Activated CD4-positive, alpha-beta T cell treated with anti-CD3 and anti-CD28 coated beads for 36 hours (primary cell): ENCODE results near the gene SEMA3F. TPM values are rescaled to one million over a fixed set of nuclear protein-coding genes. Genes with fewer than 3 reads are reported as not detected.
"Not testable (repeated sequence)": the region's sequence is repeated elsewhere in the genome, so short reads cannot be mapped to it uniquely, and the experiment has no call there.

Source experiments
- ATAC-seq: fragments of 200-7000 bp; cut with Tn5 transposase; one replicate; pipeline ENCODE4 v1.10.0; 2021; ENCODE audit warnings: mild to moderate bottlenecking, moderate library complexity
- CTCF ChIA-PET: fragments of 350-600 bp; sonication (Branson Sonifier 250); formaldehyde crosslinking; loops from one replicate; lab custom pipeline; 2021; ENCODE audit warnings: antibody characterized with exemption; lab: Charles Lee
- POLR2A ChIA-PET: fragments of 350-600 bp; sonication (Branson Sonifier 250); formaldehyde crosslinking; loops from one replicate; lab custom pipeline; 2021; ENCODE audit warnings: antibody characterized with exemption, inconsistent platforms; lab: Charles Lee
- DNase-seq: peaks from one replicate; pipeline ENCODE4 v3.0.0-alpha.2; 2020
- H3K27ac Mint-ChIP-seq: one replicate; pipeline ENCODE4 v1.8.0; 2021; ENCODE audit warnings: mixed read lengths
- H3K27me3 Mint-ChIP-seq: one replicate; pipeline ENCODE4 v1.8.0; 2021; ENCODE audit warnings: mixed read lengths
- H3K36me3 Mint-ChIP-seq: one replicate; pipeline ENCODE4 v1.8.0; 2021; ENCODE audit warnings: low read depth, mixed read lengths
- H3K4me1 Mint-ChIP-seq: one replicate; pipeline ENCODE4 v1.8.0; 2021; ENCODE audit warnings: mixed read lengths
- H3K4me3 Mint-ChIP-seq: one replicate; pipeline ENCODE4 v1.8.0; 2021; ENCODE audit warnings: mild to moderate bottlenecking, moderate library complexity, mixed read lengths
- H3K9me3 Mint-ChIP-seq: one replicate; pipeline ENCODE4 v1.8.0; 2021; ENCODE audit warnings: low read depth, mixed read lengths
- intact Hi-C, 2 experiments: fragments of 100-400 bp; cut with DNase I in 1 of 2; cut with micrococcal nuclease in 1 of 2; formaldehyde crosslinking; loops; one replicate each; pipeline versions ENCODE4 v1.14.2 to v1.15.1; 2022 to 2024; cut with DNase I, micrococcal nuclease
- total RNA-seq, 2 experiments: library from RNA; stranded (reverse); gene quantifications; one replicate each; pipeline ENCODE4 v1.2.3, GENCODE V29; 2021

Gene SEMA3F
- total RNA-seq, 2 experiments from 2014 or later: 0.25 to 0.46 TPM

DNA sequence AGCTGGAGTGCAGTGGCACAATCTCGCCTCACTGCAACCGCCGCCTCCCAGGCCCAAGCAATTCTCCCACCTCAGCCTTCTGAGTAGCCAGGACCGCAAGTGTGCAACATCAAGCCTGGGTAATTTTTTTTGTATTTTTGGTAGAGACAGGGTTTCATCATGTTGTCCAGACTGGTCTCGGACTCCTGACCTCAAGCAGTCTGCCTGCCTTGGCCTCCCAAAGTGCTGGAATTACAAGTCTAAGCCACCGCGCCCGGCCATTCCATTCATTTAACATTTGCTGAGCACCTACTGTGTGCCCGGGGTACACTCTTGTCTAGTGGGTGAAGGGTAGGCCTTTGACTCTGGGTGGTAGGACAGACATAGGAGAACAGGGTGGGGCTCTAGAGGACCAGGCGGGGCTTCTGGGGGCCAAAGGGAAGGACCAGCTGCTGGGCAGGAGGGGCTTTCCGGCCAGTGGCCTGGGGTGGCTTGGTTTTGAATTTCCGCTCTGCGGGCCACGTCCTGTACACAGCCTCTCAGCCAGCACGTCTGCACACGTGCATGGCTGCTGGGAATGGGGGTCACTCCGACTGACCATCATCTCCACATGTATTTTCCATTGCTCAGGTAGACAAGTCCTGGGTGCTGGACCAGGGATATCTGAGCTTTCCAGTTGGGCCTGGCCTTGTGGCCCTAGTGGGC is 52.4 kb downstream of the SEMA3F start:
- no peak overlapping the region for H3K27ac Mint-ChIP-seq
- POLR2A ChIA-PET: interaction anchor here (0.5 kb wide), 1 partner anchor 30 kb away, joined by 3 read pairs; no protein-coding TSS in a partner anchor
- peaks cover 2% of the 10 kb centered on the region for H3K4me1 Mint-ChIP-seq
- peaks cover 28% of the 10 kb centered on the region for H3K27me3 Mint-ChIP-seq
- ATAC-seq (no peak), DNase-seq (no peak)
- H3K4me3 Mint-ChIP-seq: no peak overlapping the region
- no peaks in the 10 kb centered on the region for H3K36me3 Mint-ChIP-seq
- intact Hi-C loops: no loop called here
- CTCF ChIA-PET: interaction anchor here (1.0 kb wide), 2 partner anchors 15 to 39 kb away, joined by 3 read pairs; no protein-coding TSS in a partner anchor
- H3K9me3 Mint-ChIP-seq: no peaks in the 10 kb centered on the region

DNA sequence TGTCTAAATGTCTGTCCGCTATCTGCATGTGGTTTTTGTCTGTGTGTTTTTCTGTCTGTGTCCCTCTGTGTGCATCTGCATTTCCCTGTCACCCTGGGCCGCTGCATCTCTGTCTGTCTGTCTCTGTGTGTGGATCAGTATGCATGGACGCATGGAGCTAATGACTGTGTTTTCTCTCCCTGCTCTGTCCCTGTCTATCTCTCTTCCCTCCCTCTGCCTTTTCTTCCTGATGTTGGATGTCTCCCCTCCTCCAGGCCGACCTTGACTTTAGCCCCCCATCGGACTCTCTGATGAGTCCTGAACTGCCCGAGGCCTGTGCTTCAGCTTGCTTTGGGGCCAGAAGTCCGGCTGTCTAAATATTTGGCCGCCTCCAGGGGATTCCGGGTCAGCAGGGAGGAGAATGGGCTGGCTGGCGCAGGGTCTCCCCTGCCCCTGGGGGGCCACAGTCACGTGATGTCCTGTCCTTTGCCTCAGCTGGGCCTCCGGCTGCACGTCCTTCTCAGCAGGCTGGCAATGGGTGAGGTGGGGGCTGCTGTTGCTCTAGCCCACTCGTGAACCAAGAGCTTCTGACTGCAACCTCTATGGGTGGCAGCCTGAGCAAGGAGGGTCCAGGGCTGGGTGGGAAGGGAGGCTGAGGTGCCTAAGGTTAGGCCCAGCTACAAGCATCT is 53.7 kb downstream of the SEMA3F start:
- CTCF ChIA-PET: interaction anchor here (0.6 to 1.8 kb wide), 4 partner anchors 16 to 1272 kb away, joined by 3 to 9 read pairs (median 3); no protein-coding TSS in a partner anchor
- peaks cover 2% of the 10 kb centered on the region for H3K4me1 Mint-ChIP-seq
- no peak for DNase-seq
- no peaks in the 10 kb centered on the region for H3K36me3 Mint-ChIP-seq
- no peaks in the 10 kb centered on the region for H3K9me3 Mint-ChIP-seq
- peaks cover 19% of the 10 kb centered on the region for H3K27me3 Mint-ChIP-seq
- intact Hi-C loops: no loop called here
- no peak overlapping the region for H3K4me3 Mint-ChIP-seq
- POLR2A ChIA-PET: no interaction called here
- no peak overlapping the region for H3K27ac Mint-ChIP-seq
- ATAC-seq: no peak

GRCh38 chr3:50210176-50210509 is 55.0 kb downstream of the SEMA3F start:
- no peaks in the 10 kb centered on the region for H3K9me3 Mint-ChIP-seq
- DNase-seq (no peak), ATAC-seq (no peak)
- H3K4me3 Mint-ChIP-seq: no peak overlapping the region
- CTCF ChIA-PET: interaction anchor here (0.6 to 1.8 kb wide), 4 partner anchors 15 to 437 kb away, joined by 3 to 9 read pairs (median 4); no protein-coding TSS in a partner anchor
- H3K4me1 Mint-ChIP-seq: no peaks in the 10 kb centered on the region
- H3K36me3 Mint-ChIP-seq: no peaks in the 10 kb centered on the region
- peaks cover 14% of the 10 kb centered on the region for H3K27me3 Mint-ChIP-seq
- H3K27ac Mint-ChIP-seq: no peak overlapping the region
- POLR2A ChIA-PET: interaction anchor here (0.6 kb wide), 1 partner anchor 20 kb away, joined by 8 read pairs; no protein-coding TSS in a partner anchor
- intact Hi-C loops: no loop called here

DNA sequence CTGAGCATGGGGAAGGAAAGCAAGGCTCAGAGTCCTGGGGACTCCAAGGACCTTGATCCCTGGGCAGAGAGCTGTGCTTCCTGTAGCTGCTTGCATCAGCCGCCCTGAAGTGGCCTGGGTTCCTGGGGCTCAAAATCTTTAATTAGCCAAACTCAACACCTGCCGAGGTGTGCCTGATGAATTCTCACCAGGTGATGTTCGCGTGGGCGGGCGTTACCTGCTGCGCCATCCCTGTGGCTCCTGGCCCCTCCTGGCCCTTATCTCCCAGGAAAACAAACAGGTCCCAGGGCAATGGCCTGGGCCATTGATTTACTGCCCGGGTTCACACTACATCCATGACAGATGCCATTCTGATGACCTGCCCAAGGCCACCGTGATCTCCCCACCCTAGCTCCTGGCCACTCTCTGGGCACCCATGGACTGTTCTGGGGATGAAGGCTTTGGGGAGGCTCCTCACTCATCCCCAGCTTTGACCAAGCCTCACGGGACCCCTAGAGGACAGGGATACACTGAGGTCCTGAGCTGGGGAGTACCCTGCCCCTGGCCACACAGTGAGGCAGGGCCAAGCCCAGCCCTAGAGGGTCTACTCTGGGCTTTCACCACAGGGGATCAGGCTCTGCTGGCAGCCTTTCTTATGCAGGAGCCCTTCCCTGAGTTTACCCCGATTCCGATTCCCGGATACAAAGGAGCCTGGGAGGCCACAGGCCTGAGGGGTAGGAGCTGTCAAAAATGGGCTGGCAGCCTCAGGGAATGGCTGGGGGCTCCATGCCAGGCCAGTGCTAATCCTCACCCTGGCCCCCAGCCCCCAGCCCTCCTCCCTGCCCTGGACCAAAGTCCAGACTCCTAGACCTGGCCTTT is 55.6 kb downstream of the SEMA3F start:
- no peaks in the 10 kb centered on the region for H3K9me3 Mint-ChIP-seq
- ATAC-seq (no peak), DNase-seq (no peak)
- intact Hi-C loops: no loop called here
- no peak overlapping the region for H3K4me3 Mint-ChIP-seq
- H3K4me1 Mint-ChIP-seq: no peaks in the 10 kb centered on the region
- peaks cover 14% of the 10 kb centered on the region for H3K27me3 Mint-ChIP-seq
- ChIA-PET CTCF (interaction anchor here (0.6 to 1.8 kb wide), 8 partner anchors 15 to 438 kb away, joined by 3 to 9 read pairs (median 4); no protein-coding TSS in a partner anchor), POLR2A (interaction anchor here (1.0 kb wide), 1 partner anchor 36 kb away, joined by 3 read pairs; no protein-coding TSS in a partner anchor)
- H3K27ac Mint-ChIP-seq: no peak overlapping the region
- no peaks in the 10 kb centered on the region for H3K36me3 Mint-ChIP-seq

DNA sequence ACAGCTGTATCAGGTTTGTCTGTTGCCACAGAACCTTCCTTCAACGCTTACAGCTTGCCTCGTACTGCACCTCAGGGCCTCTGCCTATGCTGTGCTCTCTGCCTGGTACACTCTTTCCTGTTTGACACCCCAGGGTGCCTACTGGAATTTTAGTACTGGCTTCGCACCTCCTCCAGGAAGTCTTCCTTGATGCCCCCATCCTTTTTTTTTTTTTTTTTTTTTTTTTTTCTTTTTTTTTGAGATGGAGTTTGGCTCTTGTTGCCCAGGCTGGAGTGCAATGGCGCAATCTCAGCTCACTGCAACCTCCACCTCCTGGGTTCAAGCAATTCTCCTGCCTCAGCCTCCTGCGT is 56.2 kb downstream of the SEMA3F start:
- H3K27me3 Mint-ChIP-seq: peaks cover 11% of the 10 kb centered on the region
- H3K27ac Mint-ChIP-seq, H3K4me1 Mint-ChIP-seq, H3K36me3 Mint-ChIP-seq, ATAC-seq, H3K9me3 Mint-ChIP-seq, DNase-seq, H3K4me3 Mint-ChIP-seq, intact Hi-C loops: not testable (repeated sequence)
- ChIA-PET CTCF (interaction anchor here (0.5 to 1.3 kb wide), 6 partner anchors 14 to 127 kb away, joined by 3 to 6 read pairs (median 3); no protein-coding TSS in a partner anchor), POLR2A (interaction anchor here (1.0 kb wide), 1 partner anchor 35 kb away, joined by 3 read pairs; no protein-coding TSS in a partner anchor)

- Mint-ChIP-seq H3K4me3 (no peak overlapping the region), H3K4me1 (no peaks in the 10 kb centered on the region), H3K27me3 (peaks cover 6% of the 10 kb centered on the region), H3K36me3 (no peaks in the 10 kb centered on the region), H3K9me3 (no peaks in the 10 kb centered on the region), H3K27ac (no peak overlapping the region)
- ATAC-seq (peak; percentile 80), DNase-seq (peak; percentile 65)
- intact Hi-C loops: no loop called here
- ChIA-PET CTCF (interaction anchor here (0.5 to 1.3 kb wide), 7 partner anchors 10 to 130 kb away, joined by 3 to 6 read pairs (median 3); no protein-coding TSS in a partner anchor), POLR2A (no interaction called here)
Measured at GRCh38 chr3:50211930-50212329, 56.8 kb downstream of the SEMA3F start.

- Mint-ChIP-seq H3K9me3 (no peaks in the 10 kb centered on the region), H3K4me3 (no peak overlapping the region), H3K36me3 (no peaks in the 10 kb centered on the region), H3K27me3 (peaks cover 3% of the 10 kb centered on the region), H3K4me1 (no peaks in the 10 kb centered on the region), H3K27ac (no peak overlapping the region)
- ATAC-seq (no peak), DNase-seq (no peak)
- intact Hi-C loops: no loop called here
- ChIA-PET CTCF (interaction anchor here (0.6 to 1.3 kb wide), 6 partner anchors 10 to 130 kb away, joined by 3 to 6 read pairs (median 3); no protein-coding TSS in a partner anchor), POLR2A (no interaction called here)
Measured at GRCh38 chr3:50212502-50212901, 57.4 kb downstream of the SEMA3F start.

DNA sequence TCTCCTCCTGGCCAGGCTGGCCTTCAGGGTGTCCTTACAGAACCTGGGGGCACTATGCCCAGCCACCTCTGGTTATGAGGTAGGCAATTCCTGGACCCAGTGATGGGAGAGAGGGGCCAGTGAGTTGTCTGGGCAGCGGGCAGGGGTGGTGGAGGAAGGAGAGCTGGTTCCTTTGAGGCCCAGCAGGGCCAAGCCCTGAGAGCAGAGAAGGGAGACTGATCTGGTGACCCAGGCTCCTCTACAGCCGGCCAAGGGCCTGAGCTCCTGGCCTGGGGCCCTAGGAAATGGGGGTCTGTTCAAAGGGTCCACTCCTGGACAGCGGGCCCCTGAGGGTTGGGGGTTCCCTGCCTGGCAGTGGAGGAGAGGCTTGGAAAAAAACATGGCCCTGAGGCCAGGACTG is 57.8 kb downstream of the SEMA3F start:
- H3K36me3 Mint-ChIP-seq: no peaks in the 10 kb centered on the region
- no peak overlapping the region for H3K4me3 Mint-ChIP-seq
- no peak overlapping the region for H3K27ac Mint-ChIP-seq
- ChIA-PET CTCF (interaction anchor here (0.6 to 1.4 kb wide), 2 partner anchors 13 to 14 kb away, joined by 4 to 6 read pairs; no protein-coding TSS in a partner anchor), POLR2A (no interaction called here)
- H3K27me3 Mint-ChIP-seq: no peaks in the 10 kb centered on the region
- no peaks in the 10 kb centered on the region for H3K4me1 Mint-ChIP-seq
- H3K9me3 Mint-ChIP-seq: no peaks in the 10 kb centered on the region
- ATAC-seq (no peak), DNase-seq (no peak)
- intact Hi-C loops: no loop called here

GRCh38 chr3:50213373-50213772 is 58.2 kb downstream of the SEMA3F start:
- DNase-seq (no peak), ATAC-seq (no peak)
- no peak overlapping the region for H3K27ac Mint-ChIP-seq
- no peak overlapping the region for H3K4me3 Mint-ChIP-seq
- intact Hi-C loops: no loop called here
- no peaks in the 10 kb centered on the region for H3K27me3 Mint-ChIP-seq
- H3K36me3 Mint-ChIP-seq: no peaks in the 10 kb centered on the region
- ChIA-PET CTCF (interaction anchor here (0.6 to 1.4 kb wide), 2 partner anchors 12 to 14 kb away, joined by 4 to 6 read pairs; no protein-coding TSS in a partner anchor), POLR2A (no interaction called here)
- no peaks in the 10 kb centered on the region for H3K4me1 Mint-ChIP-seq
- H3K9me3 Mint-ChIP-seq: no peaks in the 10 kb centered on the region

GRCh38 chr3:50214824-50215223 is 59.7 kb downstream of the SEMA3F start:
- no peak for DNase-seq
- intact Hi-C loops: no loop called here
- ChIA-PET POLR2A (no interaction called here), CTCF (interaction anchor here (0.7 to 1.0 kb wide), 4 partner anchors 11 to 435 kb away, joined by 3 to 5 read pairs (median 3); no protein-coding TSS in a partner anchor)
- Mint-ChIP-seq H3K36me3 (no peaks in the 10 kb centered on the region), H3K27me3 (no peaks in the 10 kb centered on the region), H3K4me1 (no peaks in the 10 kb centered on the region), H3K9me3 (no peaks in the 10 kb centered on the region), H3K27ac (no peak overlapping the region), H3K4me3 (no peak overlapping the region)
- no peak for ATAC-seq

GRCh38 chr3:50215529-50215928 is 60.4 kb downstream of the SEMA3F start:
- Mint-ChIP-seq H3K4me1 (no peaks in the 10 kb centered on the region), H3K36me3 (no peaks in the 10 kb centered on the region), H3K9me3 (no peaks in the 10 kb centered on the region), H3K27ac (no peak overlapping the region), H3K27me3 (no peaks in the 10 kb centered on the region), H3K4me3 (no peak overlapping the region)
- intact Hi-C loops: no loop called here
- ChIA-PET CTCF (interaction anchor here (0.7 to 2.3 kb wide), 5 partner anchors 12 to 436 kb away, joined by 3 to 9 read pairs (median 5); no protein-coding TSS in a partner anchor), POLR2A (no interaction called here)
- ATAC-seq: no peak
- DNase-seq: no peak
